SK-N-SH (cell line): ENCODE data around the gene LRRC3C. TPM values are rescaled to one million over a fixed set of nuclear protein-coding genes. Genes with fewer than 3 reads are reported as not detected.

Experiments used
- CTCF ChIA-PET: fragments of 300-600, 350-600 bp; formaldehyde crosslinking; extraction: SDS; loops from one replicate; lab custom pipeline; 2021; lab: Yijun Ruan, JAX
- POLR2A ChIA-PET: fragments of 350-600 bp; sonication (Branson Sonifier 250); formaldehyde crosslinking; extraction: SDS; loops from one replicate; lab custom pipeline; 2020; ENCODE audit warnings: antibody characterized with exemption, inconsistent platforms; lab: Yijun Ruan, JAX
- DNase-seq: peaks from one replicate; pipeline ENCODE4 v3.0.0; 2012
- H2AFZ ChIP-seq: fragments of 200-600 bp; sonication (generic); 2 replicates; pipeline ENCODE4 v1.8.1; 2016; ENCODE audit warnings: antibody characterized with exemption, mild to moderate bottlenecking, low read depth
- H3F3A ChIP-seq: fragments of 200-600 bp; sonication (generic); replicated peaks from 2 replicates; pipeline ENCODE3; 2016; ENCODE audit warnings: antibody characterized with exemption, mild to moderate bottlenecking; ENCODE audit not compliant: insufficient read depth
- H3K27ac ChIP-seq, 2 experiments: fragments of 200-500 bp in 1 of 2; fragments of 200-600 bp in 1 of 2; sonication (Bioruptor generic) in 1 of 2; sonication (generic), shearing (Covaris generic) in 1 of 2; 2 replicates each; pipeline versions ENCODE4 v1.5.1 to v1.6.1; 2014 to 2016; ENCODE audit warnings: low read depth in 2 of 2, inconsistent platforms in 1 of 2, low read length in 1 of 2, mild to moderate bottlenecking in 1 of 2, mixed read lengths in 1 of 2
- H3K27me3 ChIP-seq: fragments of 200-600 bp; sonication (generic), shearing (Covaris generic); 2 replicates; pipeline ENCODE4 v1.6.1; 2016; ENCODE audit warnings: mixed run types; ENCODE audit not compliant: insufficient read depth
- H3K36me3 ChIP-seq, 2 experiments: fragments of 200-500 bp in 1 of 2; fragments of 200-600 bp in 1 of 2; sonication (Bioruptor generic) in 1 of 2; sonication (generic) in 1 of 2; replicated peaks in 1 of 2; 2 replicates each; pipeline versions ENCODE3 to v1.5.1; 2014 to 2016; ENCODE audit warnings: low read length in 1 of 2, mild to moderate bottlenecking in 1 of 2; ENCODE audit not compliant: insufficient read depth in 2 of 2, control insufficient read depth in 1 of 2
- H3K4me1 ChIP-seq, 2 experiments: fragments of 200-500 bp in 1 of 2; fragments of 200-600 bp in 1 of 2; sonication (Bioruptor generic) in 1 of 2; sonication (generic), shearing (Covaris generic) in 1 of 2; 2 replicates each; pipeline versions ENCODE4 v1.5.1 to v1.6.1; 2014 to 2016; ENCODE audit warnings: low read depth in 1 of 2, low read length in 1 of 2, mixed run types in 1 of 2; ENCODE audit not compliant: insufficient read depth in 2 of 2, control insufficient read depth in 1 of 2
- H3K4me2 ChIP-seq: fragments of 200-600 bp; sonication (generic), shearing (Covaris generic); 2 replicates; pipeline ENCODE4 v1.6.1; 2017; ENCODE audit warnings: mixed run types
- H3K4me3 ChIP-seq, 2 experiments: fragments of 200-500 bp in 1 of 2; fragments of 200-600 bp in 1 of 2; sonication (Bioruptor generic) in 1 of 2; sonication (generic), shearing (Covaris generic) in 1 of 2; 2 replicates each; pipeline versions ENCODE4 v1.5.1 to v1.8.1; 2014 to 2016; ENCODE audit warnings: low read depth in 2 of 2, inconsistent platforms in 1 of 2, low read length in 1 of 2, mild to moderate bottlenecking in 1 of 2, mixed read lengths in 1 of 2, moderate library complexity in 1 of 2
- H3K79me2 ChIP-seq: fragments of 200-600 bp; sonication (generic); 2 replicates; pipeline ENCODE4 v1.8.1; 2017; ENCODE audit warnings: mild to moderate bottlenecking; ENCODE audit not compliant: insufficient read depth
- H3K9ac ChIP-seq: fragments of 200-600 bp; sonication (generic); 2 replicates; pipeline ENCODE4 v1.6.1; 2017; ENCODE audit warnings: mixed run types
- H3K9me2 ChIP-seq: fragments of 200-600 bp; sonication (generic); 2 replicates; pipeline ENCODE4 v1.6.1; 2017; ENCODE audit warnings: mixed run types
- H3K9me3 ChIP-seq: fragments of 200-600 bp; sonication (generic); 2 replicates; pipeline ENCODE4 v1.6.1; 2017; ENCODE audit warnings: mixed run types, mild to moderate bottlenecking, moderate library complexity
- H4K20me1 ChIP-seq: fragments of 200-600 bp; sonication (generic); 2 replicates; pipeline ENCODE4 v1.6.1; 2017; ENCODE audit warnings: mild to moderate bottlenecking, mixed run types; ENCODE audit not compliant: insufficient read depth
- CHD2 ChIP-seq: fragments of 150-350 bp; IDR thresholded peaks from 2 replicates; pipeline ENCODE4 v1.6.1; 2018; ENCODE audit warnings: low read length; ENCODE audit not compliant: partially characterized antibody
- EP300 ChIP-seq, 2 experiments: IDR thresholded peaks; 2 replicates each; pipeline versions ENCODE4 v1.4.0 to v1.6.1; 2012; ENCODE audit warnings: borderline replicate concordance in 1 of 2, low read depth in 1 of 2, low read length in 1 of 2
- FOXJ3 ChIP-seq: sonication (generic); formaldehyde crosslinking; IDR thresholded peaks from 2 replicates; pipeline ENCODE4 v1.5.1; 2020; ENCODE audit warnings: mild to moderate bottlenecking, missing genetic modification reagents
- FOXM1 ChIP-seq: IDR thresholded peaks from 2 replicates; pipeline ENCODE4 v1.4.0; 2012; ENCODE audit warnings: low read depth, mild to moderate bottlenecking
- GABPA ChIP-seq: IDR thresholded peaks from 2 replicates; pipeline ENCODE4 v1.4.0; 2012; ENCODE audit warnings: low read depth, mild to moderate bottlenecking
- MXI1 ChIP-seq: IDR thresholded peaks from 2 replicates; pipeline ENCODE4 v1.6.1; 2012; ENCODE audit warnings: mild to moderate bottlenecking, low read depth, low read length, improper control_type of control experiment
- NRF1 ChIP-seq: IDR thresholded peaks from 2 replicates; pipeline ENCODE4 v1.6.1; 2012; ENCODE audit warnings: low read depth, mild to moderate bottlenecking, low read length
- POLR2AphosphoS5 ChIP-seq: IDR thresholded peaks from 2 replicates; pipeline ENCODE4 v1.6.1; 2012; ENCODE audit warnings: low read depth, low read length
- RFX5 ChIP-seq: IDR thresholded peaks from 2 replicates; pipeline ENCODE4 v1.6.1; 2012; ENCODE audit warnings: mild to moderate bottlenecking, improper control_type of control experiment, low read length
- SIN3A ChIP-seq: IDR thresholded peaks from 2 replicates; pipeline ENCODE4 v1.6.1; 2012; ENCODE audit warnings: low read depth, mild to moderate bottlenecking, low read length, moderate library complexity, borderline replicate concordance
- SMC3 ChIP-seq: IDR thresholded peaks from 2 replicates; pipeline ENCODE4 v1.6.1; 2012; ENCODE audit warnings: low read depth, low read length, improper control_type of control experiment
- TEAD4 ChIP-seq: IDR thresholded peaks from 2 replicates; pipeline ENCODE4 v1.4.0; 2012; ENCODE audit warnings: mild to moderate bottlenecking, borderline replicate concordance; ENCODE audit not compliant: insufficient read depth
- USF1 ChIP-seq: IDR thresholded peaks from 2 replicates; pipeline ENCODE4 v1.4.0; 2012; ENCODE audit warnings: low read depth, borderline replicate concordance
- YY1 ChIP-seq: IDR thresholded peaks from 2 replicates; pipeline ENCODE4 v1.4.0; 2012; ENCODE audit warnings: low read depth, mild to moderate bottlenecking
- ZBTB33 ChIP-seq: IDR thresholded peaks from 2 replicates; pipeline ENCODE4 v1.4.0; 2012; ENCODE audit warnings: low read depth, borderline replicate concordance
- WGBS: methylation state at CpG from one replicate; pipeline ENCODE4 v1.1.6; 2017; ENCODE audit warnings: low lambda C conversion rate; 5-methylcytosine and 5-hydroxymethylcytosine counted together
- polyA plus RNA-seq, 3 experiments: library from polyadenylated mRNA; depleted of rRNA; stranded (reverse); fragments of >200 nt; gene quantifications; 2 replicates each; pipeline ENCODE4 v1.2.3, GENCODE V29; 2012
- TF ChIP-seq, protein P1 (sequence below): fragments of 150-350 bp; IDR thresholded peaks from 2 replicates; pipeline ENCODE4 v1.6.1; 2017; ENCODE audit warnings: antibody characterized with exemption, low read length, low read depth, borderline replicate concordance
- TF ChIP-seq, protein P2 (sequence below): fragments of 150-350 bp; IDR thresholded peaks from 2 replicates; pipeline ENCODE4 v1.6.1; 2016; ENCODE audit warnings: mild to moderate bottlenecking, low read depth, low read length

Gene LRRC3C
- polyA plus RNA-seq, 1 of the 3 experiments (the other 2 are of a cell fraction): not detected

DNA sequence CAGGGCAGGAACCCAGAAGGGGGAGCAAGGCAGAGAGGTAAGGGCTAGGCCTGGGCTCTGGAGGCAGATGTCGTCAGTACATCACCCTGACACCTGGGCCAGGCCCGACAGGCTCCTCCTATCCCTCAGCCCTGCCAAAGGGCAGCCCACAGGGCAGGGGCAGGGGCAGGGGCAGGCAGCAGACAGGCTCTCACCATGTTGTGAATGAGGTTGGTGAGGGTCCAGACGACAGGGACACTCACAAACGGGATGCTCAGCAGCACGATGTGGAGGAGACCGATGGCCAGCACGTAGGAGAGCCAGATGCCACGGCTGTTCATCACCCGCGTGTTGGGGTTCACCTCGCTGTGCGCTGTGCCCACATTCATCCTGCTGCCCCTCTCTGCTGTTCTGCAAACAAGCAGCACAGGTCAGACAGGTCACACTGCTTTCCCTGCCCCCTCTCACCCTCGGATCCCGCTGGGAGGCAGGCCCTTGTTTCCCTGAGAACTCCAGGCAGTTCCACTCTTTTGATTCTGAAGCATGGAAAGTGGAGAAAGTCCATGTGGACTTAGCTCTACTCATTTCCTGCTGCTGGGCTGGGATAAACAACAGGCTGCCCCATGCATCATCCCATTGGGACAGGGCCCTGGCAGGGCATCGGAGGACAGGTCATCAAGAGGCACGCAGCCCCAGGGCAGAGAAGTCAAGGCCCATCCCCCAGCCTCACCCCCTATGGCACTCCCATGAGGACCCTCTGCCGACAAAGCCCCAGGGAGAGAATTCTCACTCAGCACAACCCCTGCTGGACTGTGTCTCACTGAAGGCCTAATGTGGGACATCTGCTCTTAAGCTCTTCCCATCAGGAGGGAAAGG, 3.5 kb upstream of the LRRC3C start (continued):
- TF ChIP-seq, protein P1, sequence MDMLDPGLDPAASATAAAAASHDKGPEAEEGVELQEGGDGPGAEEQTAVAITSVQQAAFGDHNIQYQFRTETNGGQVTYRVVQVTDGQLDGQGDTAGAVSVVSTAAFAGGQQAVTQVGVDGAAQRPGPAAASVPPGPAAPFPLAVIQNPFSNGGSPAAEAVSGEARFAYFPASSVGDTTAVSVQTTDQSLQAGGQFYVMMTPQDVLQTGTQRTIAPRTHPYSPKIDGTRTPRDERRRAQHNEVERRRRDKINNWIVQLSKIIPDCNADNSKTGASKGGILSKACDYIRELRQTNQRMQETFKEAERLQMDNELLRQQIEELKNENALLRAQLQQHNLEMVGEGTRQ: no peak
- TF ChIP-seq EP300 (IDR thresholded peaks at IDR 0.05; ENCODE audit: borderline replicate concordance in 1 of 2, low read depth in 1 of 2, low read length in 1 of 2): no peak
- no peak for TF ChIP-seq MXI1
- TF ChIP-seq, all 33 proteins: peak for 0

DNA sequence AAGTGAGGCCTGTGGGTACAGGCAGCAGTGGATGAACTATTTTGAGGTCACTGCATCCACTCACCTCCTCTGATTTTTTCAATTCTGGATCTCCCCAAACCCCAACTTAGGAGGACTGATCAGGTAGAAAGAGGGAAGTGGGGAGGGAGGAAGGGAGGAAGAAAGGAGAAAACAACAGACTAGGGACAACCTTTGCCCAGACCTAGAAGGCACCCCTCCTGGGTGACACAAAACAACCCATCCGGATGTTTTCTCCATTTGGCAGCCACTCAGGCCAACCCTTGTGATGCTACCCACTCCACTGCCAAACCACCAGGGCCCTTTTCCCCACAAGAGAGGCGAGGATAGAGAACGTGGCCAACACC, 2.9 kb upstream of the LRRC3C start:
- Histone ChIP-seq H3K9me3 (no peaks in the 10 kb centered on the region), H3K9ac (no peak overlapping the region), H3K4me1 (peaks cover 8 to 32% of the 10 kb centered on the region in 2 experiments; a peak in 3 of 4 replicates), H2AFZ (no peak overlapping the region), H3K36me3 (peaks cover 9 to 39% of the 10 kb centered on the region in 2 experiments), H3K4me3 (no peak overlapping the region), H3K79me2 (peaks cover 37% of the 10 kb centered on the region), H3K9me2 (no peaks in the 10 kb centered on the region), H3F3A (peaks cover 16% of the 10 kb centered on the region), H3K27ac (no peak overlapping the region), H3K27me3 (no peaks in the 10 kb centered on the region), H3K4me2 (no peak overlapping the region), H4K20me1 (peaks cover 33% of the 10 kb centered on the region)
- no peak for DNase-seq
- TF ChIP-seq FOXM1: no peak
- TF ChIP-seq EP300 (IDR thresholded peaks at IDR 0.05; ENCODE audit: borderline replicate concordance in 1 of 2, low read depth in 1 of 2, low read length in 1 of 2): no peak
- no peak for TF ChIP-seq NRF1
- TF ChIP-seq ZBTB33: no peak
- no peak for TF ChIP-seq TEAD4
- no peak for TF ChIP-seq YY1
- no peak for TF ChIP-seq MXI1
- no peak for TF ChIP-seq USF1
- no peak for TF ChIP-seq RFX5
- no peak for TF ChIP-seq SIN3A
- no peak for TF ChIP-seq GABPA
- TF ChIP-seq CHD2: no peak
- TF ChIP-seq FOXJ3 (CRISPR knock-in tag): no peak
- no peak for TF ChIP-seq SMC3
- TF ChIP-seq, protein P2, sequence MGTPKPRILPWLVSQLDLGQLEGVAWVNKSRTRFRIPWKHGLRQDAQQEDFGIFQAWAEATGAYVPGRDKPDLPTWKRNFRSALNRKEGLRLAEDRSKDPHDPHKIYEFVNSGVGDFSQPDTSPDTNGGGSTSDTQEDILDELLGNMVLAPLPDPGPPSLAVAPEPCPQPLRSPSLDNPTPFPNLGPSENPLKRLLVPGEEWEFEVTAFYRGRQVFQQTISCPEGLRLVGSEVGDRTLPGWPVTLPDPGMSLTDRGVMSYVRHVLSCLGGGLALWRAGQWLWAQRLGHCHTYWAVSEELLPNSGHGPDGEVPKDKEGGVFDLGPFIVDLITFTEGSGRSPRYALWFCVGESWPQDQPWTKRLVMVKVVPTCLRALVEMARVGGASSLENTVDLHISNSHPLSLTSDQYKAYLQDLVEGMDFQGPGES: no peak
- TF ChIP-seq POLR2AphosphoS5: no peak
- ChIA-PET CTCF (no interaction called here), POLR2A (no interaction called here)
- WGBS: 90% methylated on average over 3 of the region's 3 CpGs
